ENCODE results near the gene ANKRD29. TPM values are rescaled to one million over a fixed set of nuclear protein-coding genes. Genes with fewer than 3 reads are reported as not detected.

ANKRD29 gene
- total and polyA plus RNA-seq, 7 experiments from 2014 or later = 0.11 to 0.58 (median 0.18) TPM; not detected in 2

GRCh38 chr18:23627970-23628369 lies 34.7 kb downstream of the ANKRD29 start:
- Histone ChIP-seq H3K27me3 (ENCODE audit: control insufficient read depth in 2 of 2, insufficient read depth in 2 of 2, low read length in 2 of 2) (no peaks in the 10 kb centered on the region), H3K36me3 (ENCODE audit: control insufficient read depth in 2 of 3, insufficient read depth in 3 of 3, low read length in 3 of 3) (no peaks in the 10 kb centered on the region), H3K4me3 (ENCODE audit: low read length) (no peak overlapping the region), H3K27ac (ENCODE audit: low read depth, low read length) (no peak overlapping the region), H3K9me3 (ENCODE audit: control insufficient read depth in 2 of 3, low read length in 3 of 3) (no peaks in the 10 kb centered on the region), H3K4me1 (ENCODE audit: control insufficient read depth in 2 of 2, insufficient read depth in 2 of 2, low read length in 2 of 2) (no peaks in the 10 kb centered on the region)
- DNase-seq (no peak), ATAC-seq (no peak)
- Mint-ChIP-seq H3K4me1 (peaks cover 0 to 16% (median 4%) of the 10 kb centered on the region in 7 donors), H3K27ac (no peak overlapping the region), H3K9me3 (peaks cover 0 to 1% (median 0%) of the 10 kb centered on the region in 11 donors), H3K4me3 (no peak overlapping the region), H3K27me3 (peaks cover 0 to 18% (median 4%) of the 10 kb centered on the region in 5 donors), H3K36me3 (no peaks in the 10 kb centered on the region)
- CTCF ChIA-PET = no interaction called here
- intact Hi-C loops (cut with micrococcal nuclease) = loop anchor here in 1 of 2 donors (5.0 to 10.0 kb wide), 2 partner anchors 34 to 387 kb away; partner anchors contain the start of genes ANKRD29 and TTC39C
- POLR2A ChIA-PET = no interaction called here

GRCh38 chr18:23627321-23627720 lies 35.4 kb downstream of the ANKRD29 start:
- no peaks in the 10 kb centered on the region for H3K36me3 ChIP-seq (ENCODE audit: control insufficient read depth in 2 of 3, insufficient read depth in 3 of 3, low read length in 3 of 3)
- no peaks in the 10 kb centered on the region for H3K4me1 ChIP-seq (ENCODE audit: control insufficient read depth in 2 of 2, insufficient read depth in 2 of 2, low read length in 2 of 2)
- ATAC-seq = no peak
- Mint-ChIP-seq H3K4me1 (peaks cover 0 to 16% (median 4%) of the 10 kb centered on the region in 7 donors), H3K4me3 (no peak overlapping the region), H3K36me3 (no peaks in the 10 kb centered on the region), H3K27ac (no peak overlapping the region), H3K9me3 (peaks cover 0 to 1% (median 0%) of the 10 kb centered on the region in 11 donors), H3K27me3 (peaks cover 0 to 16% (median 4%) of the 10 kb centered on the region in 5 donors)
- H3K4me3 ChIP-seq (ENCODE audit: low read length) = no peak overlapping the region
- no peaks in the 10 kb centered on the region for H3K9me3 ChIP-seq (ENCODE audit: control insufficient read depth in 2 of 3, low read length in 3 of 3)
- H3K27me3 ChIP-seq (ENCODE audit: control insufficient read depth in 2 of 2, insufficient read depth in 2 of 2, low read length in 2 of 2) = no peaks in the 10 kb centered on the region
- intact Hi-C loops (cut with micrococcal nuclease) = loop anchor here in 1 of 2 donors (5.0 to 10.0 kb wide), 2 partner anchors 35 to 387 kb away; partner anchors contain the start of genes ANKRD29 and TTC39C
- CTCF ChIA-PET = interaction anchor here (0.7 kb wide), 1 partner anchor 41 kb away, joined by 3 read pairs; the partner anchor contains the start of gene NPC1
- DNase-seq = no peak
- no peak overlapping the region for H3K27ac ChIP-seq (ENCODE audit: low read depth, low read length)
- POLR2A ChIA-PET = interaction anchor here (0.7 to 0.8 kb wide), 2 partner anchors 211 to 634 kb away, joined by 3 read pairs; no protein-coding TSS in a partner anchor

GRCh38 chr18:23626451-23627279 lies 36.0 kb downstream of the ANKRD29 start:
- H3K27ac ChIP-seq (ENCODE audit: low read depth, low read length) = no peak overlapping the region
- peaks cover 0 to under 1% (median 0%) of the 10 kb centered on the region in 11 donors for H3K9me3 Mint-ChIP-seq
- no peaks in the 10 kb centered on the region for H3K36me3 Mint-ChIP-seq
- H3K27me3 Mint-ChIP-seq = peaks cover 0 to 17% (median 8%) of the 10 kb centered on the region in 5 donors
- intact Hi-C loops (cut with micrococcal nuclease) = loop anchor here in 1 of 2 donors (5.0 to 10.0 kb wide), 2 partner anchors 36 to 388 kb away; partner anchors contain the start of genes ANKRD29 and TTC39C
- ChIA-PET POLR2A (interaction anchor here (0.6 to 0.8 kb wide), 3 partner anchors 179 to 635 kb away, joined by 3 read pairs; no protein-coding TSS in a partner anchor), CTCF (interaction anchor here (0.7 to 1.4 kb wide), 3 partner anchors 40 to 79 kb away, joined by 3 to 7 read pairs (median 3); partner anchors contain the start of gene NPC1)
- H3K27me3 ChIP-seq (ENCODE audit: control insufficient read depth in 2 of 2, insufficient read depth in 2 of 2, low read length in 2 of 2) = no peaks in the 10 kb centered on the region
- no peaks in the 10 kb centered on the region for H3K9me3 ChIP-seq (ENCODE audit: control insufficient read depth in 2 of 3, low read length in 3 of 3)
- peak overlapping the region in 1 of 10 donors; percentile 18 for H3K4me3 Mint-ChIP-seq
- H3K27ac Mint-ChIP-seq = no peak overlapping the region
- no peak overlapping the region for H3K4me3 ChIP-seq (ENCODE audit: low read length)
- ATAC-seq = no peak
- H3K4me1 ChIP-seq (ENCODE audit: control insufficient read depth in 2 of 2, insufficient read depth in 2 of 2, low read length in 2 of 2) = no peaks in the 10 kb centered on the region
- no peak for DNase-seq
- no peaks in the 10 kb centered on the region for H3K36me3 ChIP-seq (ENCODE audit: control insufficient read depth in 2 of 3, insufficient read depth in 3 of 3, low read length in 3 of 3)
- peaks cover 0 to 20% (median 7%) of the 10 kb centered on the region in 7 donors for H3K4me1 Mint-ChIP-seq

GRCh38 chr18:23623040-23623439 lies 39.7 kb downstream of the ANKRD29 start:
- Mint-ChIP-seq H3K27me3 (peaks cover 27 to 47% (median 34%) of the 10 kb centered on the region in 5 donors), H3K4me3 (no peak overlapping the region), H3K4me1 (peaks cover 0 to 19% (median 10%) of the 10 kb centered on the region in 7 donors), H3K27ac (no peak overlapping the region), H3K36me3 (peaks cover 0 to 4% (median 0%) of the 10 kb centered on the region in 5 donors), H3K9me3 (no peaks in the 10 kb centered on the region)
- no peak for ATAC-seq
- peaks cover 4 to 14% of the 10 kb centered on the region in 2 donors for H3K27me3 ChIP-seq (ENCODE audit: control insufficient read depth in 2 of 2, insufficient read depth in 2 of 2, low read length in 2 of 2)
- no peak for DNase-seq
- intact Hi-C loops (cut with micrococcal nuclease) = loop anchor here (2.0 to 10.0 kb wide), 4 partner anchors 39 to 392 kb away; partner anchors contain the start of genes ANKRD29 (in 1 of the 2), LAMA3 (in 1 of the 2) and TTC39C (in 1 of the 2)
- H3K36me3 ChIP-seq (ENCODE audit: control insufficient read depth in 2 of 3, insufficient read depth in 3 of 3, low read length in 3 of 3) = no peaks in the 10 kb centered on the region
- ChIA-PET POLR2A (no interaction called here), CTCF (interaction anchor here (1.6 to 5.2 kb wide), 3 partner anchors 9 to 88 kb away, joined by 5 to 41 read pairs (median 8); no protein-coding TSS in a partner anchor)
- H3K27ac ChIP-seq (ENCODE audit: low read depth, low read length) = no peak overlapping the region
- no peak overlapping the region for H3K4me3 ChIP-seq (ENCODE audit: low read length)
- peaks cover 0 to 7% of the 10 kb centered on the region in 2 donors for H3K4me1 ChIP-seq (ENCODE audit: control insufficient read depth in 2 of 2, insufficient read depth in 2 of 2, low read length in 2 of 2)
- no peaks in the 10 kb centered on the region for H3K9me3 ChIP-seq (ENCODE audit: control insufficient read depth in 2 of 3, low read length in 3 of 3)

- no peak overlapping the region for H3K27ac Mint-ChIP-seq
- Histone ChIP-seq H3K9me3 (ENCODE audit: control insufficient read depth in 2 of 3, low read length in 3 of 3) (no peaks in the 10 kb centered on the region), H3K27ac (ENCODE audit: low read depth, low read length) (no peak overlapping the region), H3K4me3 (ENCODE audit: low read length) (peak overlapping the region; percentile 35), H3K36me3 (ENCODE audit: control insufficient read depth in 2 of 3, insufficient read depth in 3 of 3, low read length in 3 of 3) (no peaks in the 10 kb centered on the region), H3K4me1 (ENCODE audit: control insufficient read depth in 2 of 2, insufficient read depth in 2 of 2, low read length in 2 of 2) (peaks cover 0 to 7% of the 10 kb centered on the region in 2 donors), H3K27me3 (ENCODE audit: control insufficient read depth in 2 of 2, insufficient read depth in 2 of 2, low read length in 2 of 2) (peaks cover 4 to 14% of the 10 kb centered on the region in 2 donors)
- H3K27me3 Mint-ChIP-seq = peaks cover 33 to 54% (median 40%) of the 10 kb centered on the region in 5 donors
- ChIA-PET POLR2A (no interaction called here), CTCF (no interaction called here)
- peak overlapping the region in 9 of 10 donors; percentile 5 to 75 (median 48) for H3K4me3 Mint-ChIP-seq
- H3K36me3 Mint-ChIP-seq = peaks cover 0 to 4% (median 0%) of the 10 kb centered on the region in 5 donors
- no peaks in the 10 kb centered on the region for H3K9me3 Mint-ChIP-seq
- H3K4me1 Mint-ChIP-seq = peaks cover 0 to 16% (median 6%) of the 10 kb centered on the region in 7 donors
- ATAC-seq = peak; percentile 51
- intact Hi-C loops (cut with micrococcal nuclease) = no loop called here
- DNase-seq = peak in 2 of 9 donors; percentile 10 to 11
These were observed 43.3 kb downstream of the ANKRD29 start for GRCh38 chr18:23619388-23619881.

GRCh38 chr18:23618862-23619387 lies 43.8 kb downstream of the ANKRD29 start:
- peaks cover 4 to 14% of the 10 kb centered on the region in 2 donors for H3K27me3 ChIP-seq (ENCODE audit: control insufficient read depth in 2 of 2, insufficient read depth in 2 of 2, low read length in 2 of 2)
- intact Hi-C loops (cut with micrococcal nuclease) = no loop called here
- H3K4me1 ChIP-seq (ENCODE audit: control insufficient read depth in 2 of 2, insufficient read depth in 2 of 2, low read length in 2 of 2) = peaks cover 0 to 7% of the 10 kb centered on the region in 2 donors
- H3K27me3 Mint-ChIP-seq = peaks cover 33 to 56% (median 40%) of the 10 kb centered on the region in 5 donors
- H3K36me3 ChIP-seq (ENCODE audit: control insufficient read depth in 2 of 3, insufficient read depth in 3 of 3, low read length in 3 of 3) = no peaks in the 10 kb centered on the region
- DNase-seq = no peak
- no peak overlapping the region for H3K27ac ChIP-seq (ENCODE audit: low read depth, low read length)
- H3K27ac Mint-ChIP-seq = no peak overlapping the region
- no peaks in the 10 kb centered on the region for H3K9me3 ChIP-seq (ENCODE audit: control insufficient read depth in 2 of 3, low read length in 3 of 3)
- H3K36me3 Mint-ChIP-seq = peaks cover 0 to 4% (median 0%) of the 10 kb centered on the region in 5 donors
- POLR2A ChIA-PET = no interaction called here
- CTCF ChIA-PET = interaction anchor here (0.6 to 2.1 kb wide), 2 partner anchors 84 to 732 kb away, joined by 7 to 10 read pairs; no protein-coding TSS in a partner anchor
- peak; percentile 32 for ATAC-seq
- H3K4me1 Mint-ChIP-seq = peaks cover 0 to 16% (median 6%) of the 10 kb centered on the region in 7 donors
- peak overlapping the region in 9 of 10 donors; percentile 18 to 75 (median 48) for H3K4me3 Mint-ChIP-seq
- H3K9me3 Mint-ChIP-seq = no peaks in the 10 kb centered on the region
- H3K4me3 ChIP-seq (ENCODE audit: low read length) = peak overlapping the region; percentile 35

All from naive thymus-derived CD4-positive, alpha-beta T cell (primary cell).